ENCODE measurements around the gene TRIM65.

TRIM65 gene

DNA sequence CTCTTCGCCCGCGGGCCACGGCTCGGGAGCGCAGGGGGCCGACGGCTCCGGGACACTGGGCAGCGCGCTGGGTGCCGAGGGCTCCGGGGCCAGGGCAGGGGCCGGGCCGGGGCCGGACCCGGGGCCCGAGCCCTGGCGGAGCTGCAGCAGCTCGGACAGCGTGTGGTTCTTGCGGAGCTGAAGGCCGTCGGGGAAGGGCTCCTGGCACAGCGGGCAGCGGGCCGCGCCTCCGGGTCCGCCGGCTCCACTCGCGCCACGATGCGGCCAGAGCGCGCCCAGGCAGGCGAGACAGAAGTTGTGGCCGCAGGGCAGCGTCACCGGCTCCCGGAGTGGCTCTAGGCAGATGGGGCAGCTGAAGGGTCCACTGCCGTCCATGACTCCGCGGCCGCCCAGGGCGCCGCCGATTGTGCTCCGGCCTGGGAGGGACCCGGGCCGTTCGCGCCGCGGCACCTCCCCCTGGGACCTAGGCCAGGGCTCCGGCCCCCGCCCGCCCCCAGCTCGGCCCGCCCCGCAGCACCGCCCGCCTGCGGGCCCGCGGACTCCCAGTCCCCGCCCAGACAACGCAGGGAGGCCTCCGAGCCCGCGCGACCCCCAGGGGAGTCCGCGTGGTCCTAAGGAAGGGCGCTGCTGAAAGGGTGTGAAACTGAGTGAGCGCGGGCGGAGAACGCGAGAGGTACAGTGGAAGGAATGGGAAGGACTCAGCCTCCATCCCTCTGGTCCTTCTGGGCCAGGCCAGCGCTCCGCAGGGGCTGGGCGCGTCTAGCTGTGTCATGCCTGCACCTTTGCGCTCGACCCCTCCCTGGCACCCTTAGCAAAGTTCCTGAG, 18.4 kb downstream of the TRIM65 start, which contains the start of gene TRIM47:
Gene TRIM47, minus strand, starts transcription at position 408 of the 825 bp plus-strand sequence. Its CDS starts 33 bp downstream, at position 375.
- Histone ChIP-seq H3K27me3 (ENCODE audit: control insufficient read depth in 3 of 3, insufficient read depth in 3 of 3, low read depth in 1 of 3, low read length in 3 of 3) (peaks cover 14 to 83% (median 40%) of the 10 kb centered on the region in 3 experiments), H3K4me2 (ENCODE audit: insufficient read depth, low read length, poor library complexity, severe bottlenecking) (peak within 1 kb of the TSS; percentile 96), H3K79me1 (ENCODE audit: low read depth, low read length) (no peaks in the 10 kb centered on the region), H2BK15ac (ENCODE audit: low read length) (peak within 1 kb of the TSS; percentile 67), H3K4me3 (ENCODE audit: low read length in 2 of 2) (peak within 1 kb of the TSS; percentile 28 to 79), H2BK12ac (ENCODE audit: low read length) (peak within 1 kb of the TSS; percentile 16), H3K9me3 (replicated peaks in 1 of 2; ENCODE audit: control insufficient read depth in 2 of 2, insufficient read depth in 1 of 2, low read depth in 1 of 2, low read length in 2 of 2) (no peaks in the 10 kb centered on the region), H2BK5ac (ENCODE audit: low read length) (peak within 1 kb of the TSS; percentile 87), H3K23ac (ENCODE audit: low read depth, low read length, poor library complexity) (peak within 1 kb of the TSS; percentile 75), H2BK120ac (ENCODE audit: low read depth, low read length) (peak within 1 kb of the TSS; percentile 61), H3K4me1 (ENCODE audit: control insufficient read depth in 2 of 2, insufficient read depth in 1 of 2, low read depth in 1 of 2, low read length in 2 of 2) (peaks cover 2 to 5% of the 10 kb centered on the region in 2 donors), H2AFZ (ENCODE audit: low read length) (peak within 1 kb of the TSS; percentile 91), H3K36me3 (replicated peaks in 1 of 2; ENCODE audit: control insufficient read depth in 2 of 2, insufficient read depth in 2 of 2, low read length in 2 of 2) (no peaks in the 10 kb centered on the region), H3K27ac (replicated peaks; ENCODE audit: low read length) (no peak within 1 kb of the TSS), H3K4ac (ENCODE audit: low read length) (no peak within 1 kb of the TSS), H2AK5ac (ENCODE audit: low read depth, low read length) (peak within 1 kb of the TSS; percentile 99), H4K8ac (ENCODE audit: low read depth, low read length) (no peak within 1 kb of the TSS), H4K91ac (ENCODE audit: low read depth, low read length, poor library complexity) (no peak within 1 kb of the TSS), H3K14ac (ENCODE audit: low read length) (no peak within 1 kb of the TSS), H3K9ac (ENCODE audit: low read depth, low read length, poor library complexity) (peak within 1 kb of the TSS; percentile 77), H3K18ac (ENCODE audit: low read length) (peak within 1 kb of the TSS; percentile 94)
- DNase-seq (ENCODE audit: low spot score): no peak
- WGBS, 2 donors (ENCODE audit: extremely low coverage in 2 of 2, insufficient read length in 2 of 2, insufficient replicate concordance in 1 of 2): no CpG with 5 or more reads among the region's 87 CpGs

GRCh38 chr17:75877752-75878173, 19.0 kb downstream of the TRIM65 start:
- WGBS, 2 donors (ENCODE audit: extremely low coverage in 2 of 2, insufficient read length in 2 of 2, insufficient replicate concordance in 1 of 2): no CpG with 5 or more reads among the region's 56 CpGs
- Histone ChIP-seq H3K36me3 (replicated peaks in 1 of 2; ENCODE audit: control insufficient read depth in 2 of 2, insufficient read depth in 2 of 2, low read length in 2 of 2) (no peaks in the 10 kb centered on the region), H2BK120ac (ENCODE audit: low read depth, low read length) (peak overlapping the region; percentile 61), H2AFZ (ENCODE audit: low read length) (peak overlapping the region; percentile 91), H3K27me3 (ENCODE audit: control insufficient read depth in 3 of 3, insufficient read depth in 3 of 3, low read depth in 1 of 3, low read length in 3 of 3) (peaks cover 14 to 83% (median 40%) of the 10 kb centered on the region in 3 experiments), H3K9me3 (replicated peaks in 1 of 2; ENCODE audit: control insufficient read depth in 2 of 2, insufficient read depth in 1 of 2, low read depth in 1 of 2, low read length in 2 of 2) (no peaks in the 10 kb centered on the region), H3K27ac (replicated peaks; ENCODE audit: low read length) (no peak overlapping the region), H2BK5ac (ENCODE audit: low read length) (peak overlapping the region; percentile 87), H3K4me3 (ENCODE audit: low read length in 2 of 2) (peak overlapping the region; percentile 28 to 79), H2BK12ac (ENCODE audit: low read length) (peak overlapping the region; percentile 16), H4K91ac (ENCODE audit: low read depth, low read length, poor library complexity) (no peak overlapping the region), H3K4ac (ENCODE audit: low read length) (no peak overlapping the region), H2BK15ac (ENCODE audit: low read length) (peak overlapping the region; percentile 67), H3K79me1 (ENCODE audit: low read depth, low read length) (no peaks in the 10 kb centered on the region), H3K9ac (ENCODE audit: low read depth, low read length, poor library complexity) (peak overlapping the region; percentile 77), H3K4me2 (ENCODE audit: insufficient read depth, low read length, poor library complexity, severe bottlenecking) (peak overlapping the region; percentile 96), H3K23ac (ENCODE audit: low read depth, low read length, poor library complexity) (peak overlapping the region; percentile 75), H2AK5ac (ENCODE audit: low read depth, low read length) (no peak overlapping the region), H4K8ac (ENCODE audit: low read depth, low read length) (no peak overlapping the region), H3K14ac (ENCODE audit: low read length) (no peak overlapping the region), H3K18ac (ENCODE audit: low read length) (peak overlapping the region; percentile 94), H3K4me1 (ENCODE audit: control insufficient read depth in 2 of 2, insufficient read depth in 1 of 2, low read depth in 1 of 2, low read length in 2 of 2) (peaks cover 5% of the 10 kb centered on the region in 2 donors)
- peak; percentile 61 for DNase-seq (ENCODE audit: low spot score)

- Histone ChIP-seq H2BK15ac (ENCODE audit: low read length) (peak overlapping the region; percentile 75), H3K79me1 (ENCODE audit: low read depth, low read length) (no peaks in the 10 kb centered on the region), H2BK12ac (ENCODE audit: low read length) (peak overlapping the region; percentile 99), H2BK5ac (ENCODE audit: low read length) (peak overlapping the region; percentile 48), H2AK5ac (ENCODE audit: low read depth, low read length) (peak overlapping the region; percentile 99), H3K18ac (ENCODE audit: low read length) (peak overlapping the region; percentile 80), H2AFZ (ENCODE audit: low read length) (peak overlapping the region; percentile 91), H3K4me3 (ENCODE audit: low read length in 2 of 2) (peak overlapping the region; percentile 28 to 79), H2BK120ac (ENCODE audit: low read depth, low read length) (peak overlapping the region; percentile 42), H3K9ac (ENCODE audit: low read depth, low read length, poor library complexity) (peak overlapping the region; percentile 71), H3K36me3 (replicated peaks in 1 of 2; ENCODE audit: control insufficient read depth in 2 of 2, insufficient read depth in 2 of 2, low read length in 2 of 2) (no peaks in the 10 kb centered on the region), H3K4me2 (ENCODE audit: insufficient read depth, low read length, poor library complexity, severe bottlenecking) (peak overlapping the region; percentile 96), H3K27me3 (ENCODE audit: control insufficient read depth in 3 of 3, insufficient read depth in 3 of 3, low read depth in 1 of 3, low read length in 3 of 3) (peaks cover 14 to 83% (median 40%) of the 10 kb centered on the region in 3 experiments), H3K4me1 (ENCODE audit: control insufficient read depth in 2 of 2, insufficient read depth in 1 of 2, low read depth in 1 of 2, low read length in 2 of 2) (peaks cover 5 to 10% of the 10 kb centered on the region in 2 donors), H3K14ac (ENCODE audit: low read length) (no peak overlapping the region), H3K23ac (ENCODE audit: low read depth, low read length, poor library complexity) (peak overlapping the region; percentile 89), H3K27ac (replicated peaks; ENCODE audit: low read length) (no peak overlapping the region), H3K9me3 (replicated peaks in 1 of 2; ENCODE audit: control insufficient read depth in 2 of 2, insufficient read depth in 1 of 2, low read depth in 1 of 2, low read length in 2 of 2) (no peaks in the 10 kb centered on the region), H3K4ac (ENCODE audit: low read length) (no peak overlapping the region), H4K8ac (ENCODE audit: low read depth, low read length) (no peak overlapping the region), H4K91ac (ENCODE audit: low read depth, low read length, poor library complexity) (no peak overlapping the region)
- no peak for DNase-seq (ENCODE audit: low spot score)
- WGBS, 2 donors (ENCODE audit: extremely low coverage in 2 of 2, insufficient read length in 2 of 2, insufficient replicate concordance in 1 of 2): no CpG with 5 or more reads among the region's 41 CpGs
These were observed 19.6 kb downstream of the TRIM65 start for GRCh38 chr17:75876938-75877751.

Measured in neuronal stem cell (in vitro differentiated cells).